ENCODE measurements around the gene ZNF236. TPM values are rescaled to one million over a fixed set of nuclear protein-coding genes. Genes with fewer than 3 reads are reported as not detected.
"Not testable (repeated sequence)": the region's sequence is repeated elsewhere in the genome, so short reads cannot be mapped to it uniquely, and the experiment has no call there.

ZNF236 gene
- total RNA-seq, 2 donors from 2014 or later: 8.3 to 29.0 TPM

DNA sequence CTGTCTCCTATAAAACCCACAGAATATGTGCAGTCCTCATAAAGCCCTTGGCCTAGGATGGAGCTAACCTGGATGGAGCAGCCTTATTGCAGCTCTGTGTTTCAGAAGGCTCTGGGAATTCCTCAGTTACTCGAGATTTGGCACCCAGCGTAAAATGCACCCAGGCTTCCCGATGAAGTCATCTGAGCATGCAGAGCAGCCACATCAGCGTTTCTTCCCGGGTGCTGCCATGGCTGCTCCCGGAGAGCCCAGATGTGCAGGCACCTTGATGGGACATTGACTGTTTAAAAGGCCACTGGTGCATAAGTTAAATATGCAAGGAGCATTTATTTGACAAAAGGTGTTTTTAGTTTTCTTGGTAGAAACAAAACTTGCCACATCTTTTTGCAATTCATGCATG is 195.0 kb downstream of the ZNF236 start:
- H3K4me3 ChIP-seq: no peak overlapping the region
- intact Hi-C loops (cut with DNase I): no loop called here
- no peak for TF ChIP-seq POLR2AphosphoS5 (IDR thresholded peaks at IDR 0.05)
- TF ChIP-seq POLR2A (IDR thresholded peaks at IDR 0.05): no peak
- TF ChIP-seq, protein P1, sequence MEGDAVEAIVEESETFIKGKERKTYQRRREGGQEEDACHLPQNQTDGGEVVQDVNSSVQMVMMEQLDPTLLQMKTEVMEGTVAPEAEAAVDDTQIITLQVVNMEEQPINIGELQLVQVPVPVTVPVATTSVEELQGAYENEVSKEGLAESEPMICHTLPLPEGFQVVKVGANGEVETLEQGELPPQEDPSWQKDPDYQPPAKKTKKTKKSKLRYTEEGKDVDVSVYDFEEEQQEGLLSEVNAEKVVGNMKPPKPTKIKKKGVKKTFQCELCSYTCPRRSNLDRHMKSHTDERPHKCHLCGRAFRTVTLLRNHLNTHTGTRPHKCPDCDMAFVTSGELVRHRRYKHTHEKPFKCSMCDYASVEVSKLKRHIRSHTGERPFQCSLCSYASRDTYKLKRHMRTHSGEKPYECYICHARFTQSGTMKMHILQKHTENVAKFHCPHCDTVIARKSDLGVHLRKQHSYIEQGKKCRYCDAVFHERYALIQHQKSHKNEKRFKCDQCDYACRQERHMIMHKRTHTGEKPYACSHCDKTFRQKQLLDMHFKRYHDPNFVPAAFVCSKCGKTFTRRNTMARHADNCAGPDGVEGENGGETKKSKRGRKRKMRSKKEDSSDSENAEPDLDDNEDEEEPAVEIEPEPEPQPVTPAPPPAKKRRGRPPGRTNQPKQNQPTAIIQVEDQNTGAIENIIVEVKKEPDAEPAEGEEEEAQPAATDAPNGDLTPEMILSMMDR (IDR thresholded peaks at IDR 0.05): no peak
- no peak overlapping the region for H3K27ac ChIP-seq
- no peaks in the 10 kb centered on the region for H3K36me3 ChIP-seq
- WGBS: 90% methylated on average over 6 of the region's 6 CpGs
- DNase-seq (ENCODE audit: low spot score): no peak
- no peaks in the 10 kb centered on the region for H3K4me1 ChIP-seq (replicated peaks)
- no peaks in the 10 kb centered on the region for H3K9me3 ChIP-seq
- no peaks in the 10 kb centered on the region for H3K27me3 ChIP-seq (replicated peaks; ENCODE audit: insufficient read depth)

GRCh38 chr18:77018650-77019049 is 196.3 kb downstream of the ZNF236 start:
- H3K27me3 ChIP-seq (replicated peaks; ENCODE audit: insufficient read depth); H3K27ac ChIP-seq; H3K4me1 ChIP-seq (replicated peaks); DNase-seq (ENCODE audit: low spot score); H3K4me3 ChIP-seq; H3K9me3 ChIP-seq; H3K36me3 ChIP-seq; intact Hi-C loops (cut with DNase I): not testable (repeated sequence)

DNA sequence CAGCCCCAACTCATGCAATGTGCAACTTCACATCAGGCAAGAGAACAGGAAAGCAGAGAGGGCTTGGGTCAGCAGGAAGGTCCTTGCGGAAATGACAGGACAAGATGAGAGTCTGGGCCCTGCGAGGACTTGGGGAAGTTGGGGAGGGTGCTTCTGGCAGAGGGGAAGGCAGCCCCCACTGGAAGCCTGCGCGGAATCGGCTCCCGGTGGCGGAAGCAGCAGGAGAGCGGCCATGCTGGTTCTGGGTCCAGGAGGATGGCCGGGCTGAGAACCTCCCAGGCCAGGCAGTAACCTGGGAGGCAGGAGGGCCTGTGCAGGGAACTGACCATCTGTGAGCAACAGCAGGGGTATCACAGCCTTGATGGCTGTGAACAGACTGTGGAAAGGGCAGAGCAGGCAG is 197.3 kb downstream of the ZNF236 start:
- no peak for TF ChIP-seq POLR2AphosphoS5 (IDR thresholded peaks at IDR 0.05)
- TF ChIP-seq POLR2A (IDR thresholded peaks at IDR 0.05): no peak
- TF ChIP-seq, protein P1 (IDR thresholded peaks at IDR 0.05): no peak
- H3K36me3 ChIP-seq: no peaks in the 10 kb centered on the region

More for the DNA sequence above, 197.3 kb downstream of the ZNF236 start:
- intact Hi-C loops (cut with DNase I): no loop called here
- WGBS: 98% methylated on average over 9 of the region's 9 CpGs
- Histone ChIP-seq H3K27me3 (replicated peaks; ENCODE audit: insufficient read depth) (no peaks in the 10 kb centered on the region), H3K9me3 (no peaks in the 10 kb centered on the region), H3K27ac (no peak overlapping the region), H3K4me3 (no peak overlapping the region), H3K4me1 (replicated peaks) (no peaks in the 10 kb centered on the region)
- DNase-seq (ENCODE audit: low spot score): no peak

Small RNAs within 50 kb of the gene (small RNA-seq; reads per million reads assigned to genes)
- 0 reads per million in 2 donors for gene RF00017
- 0 reads per million in 2 donors for gene RNU6-346P
